AG04450 (cell line): ENCODE results near the gene ABL1. TPM values are rescaled to one million over a fixed set of nuclear protein-coding genes. Genes with fewer than 3 reads are reported as not detected.
A peak's percentile ranks its signal among the peaks of the same experiment; 100 is the strongest.
"Not testable (repeated sequence)": the region's sequence is repeated elsewhere in the genome, so short reads cannot be mapped to it uniquely, and the experiment has no call there.

Experiments used
- CTCF ChIA-PET: fragments of 300-600, 350-600 bp; formaldehyde crosslinking; extraction: SDS; loops from one replicate; lab custom pipeline; 2022; ENCODE audit warnings: antibody characterized with exemption, inconsistent platforms; lab: Charles Lee
- POLR2A ChIA-PET: fragments of 350-600 bp; formaldehyde crosslinking; extraction: SDS; loops from one replicate; lab custom pipeline; 2021; ENCODE audit warnings: antibody characterized with exemption, inconsistent platforms; lab: Yijun Ruan, JAX
- DNase-seq: peaks from one replicate; pipeline ENCODE4 v3.0.0-alpha.2; 2011; ENCODE audit warnings: low read depth, low spot score
- H3K27ac ChIP-seq: one replicate; pipeline ENCODE4 v1.5.1; 2012; ENCODE audit warnings: low read depth, low read length, control low read depth
- H3K27me3 ChIP-seq: one replicate; pipeline ENCODE4 v1.6.0; 2012; ENCODE audit warnings: low read length; ENCODE audit not compliant: control insufficient read depth, insufficient read depth
- H3K4me3 ChIP-seq: 2 replicates; pipeline ENCODE4 v1.5.1; 2011; ENCODE audit warnings: mild to moderate bottlenecking, low read depth, low read length, control low read depth
- H3K9me3 ChIP-seq: 2 replicates; pipeline ENCODE4 v1.5.1; 2012; ENCODE audit warnings: low read length; ENCODE audit not compliant: control insufficient read depth, insufficient read depth
- CTCF ChIP-seq: IDR thresholded peaks from 2 replicates; pipeline ENCODE4 v1.5.1; 2011; ENCODE audit warnings: low read depth, low read length, control low read depth, inconsistent platforms
- polyA plus RNA-seq: library from polyadenylated mRNA; depleted of rRNA; stranded (reverse); fragments of >200 nt; gene quantifications from 2 replicates; pipeline ENCODE4 v1.2.3, GENCODE V29; 2011

ABL1 gene
- polyA plus RNA-seq, 1 experiment = 37.5 TPM

GRCh38 chr9:130791303-130791894, 43.7 kb upstream of the ABL1 start:
- CTCF ChIA-PET = no interaction called here

GRCh38 chr9:130793589-130793988, 41.5 kb upstream of the ABL1 start:
- no peak overlapping the region for H3K27ac ChIP-seq

More at GRCh38 chr9:130791303-130791894, 43.7 kb upstream of the ABL1 start:
- Histone ChIP-seq H3K4me3 (no peak overlapping the region), H3K27me3 (no peaks in the 10 kb centered on the region), H3K9me3 (peaks cover 4% of the 10 kb centered on the region), H3K27ac (no peak overlapping the region)
- DNase-seq = no peak
- no peak for TF ChIP-seq CTCF
- POLR2A ChIA-PET = no interaction called here

GRCh38 chr9:130794021-130794420, 41.0 kb upstream of the ABL1 start:
- H3K27ac ChIP-seq, H3K27me3 ChIP-seq, H3K9me3 ChIP-seq, DNase-seq, H3K4me3 ChIP-seq: not testable (repeated sequence)
- ChIA-PET CTCF (interaction anchor here (0.6 kb wide), 1 partner anchor 31 kb away, joined by 3 read pairs; no protein-coding TSS in a partner anchor), POLR2A (interaction anchor here (0.8 kb wide), 1 partner anchor 93 kb away, joined by 3 read pairs; no protein-coding TSS in a partner anchor)

More at GRCh38 chr9:130793589-130793988, 41.5 kb upstream of the ABL1 start:
- CTCF ChIA-PET = no interaction called here
- TF ChIP-seq CTCF = no peak
- DNase-seq = no peak
- no peak overlapping the region for H3K4me3 ChIP-seq
- H3K27me3 ChIP-seq = no peaks in the 10 kb centered on the region
- H3K9me3 ChIP-seq = peaks cover 4% of the 10 kb centered on the region
- POLR2A ChIA-PET = no interaction called here

GRCh38 chr9:130794423-130794822, 40.6 kb upstream of the ABL1 start:
- not testable (repeated sequence) for DNase-seq, H3K27ac ChIP-seq, H3K4me3 ChIP-seq, H3K27me3 ChIP-seq, H3K9me3 ChIP-seq
- POLR2A ChIA-PET = interaction anchor here (0.8 kb wide), 1 partner anchor 94 kb away, joined by 3 read pairs; no protein-coding TSS in a partner anchor
- CTCF ChIA-PET = interaction anchor here (0.6 kb wide), 1 partner anchor 31 kb away, joined by 3 read pairs; no protein-coding TSS in a partner anchor

- TF ChIP-seq CTCF = no peak
- CTCF ChIA-PET = interaction anchor here (0.7 kb wide), 1 partner anchor 23 kb away, joined by 3 read pairs; no protein-coding TSS in a partner anchor
- Histone ChIP-seq H3K9me3 (peaks cover 3% of the 10 kb centered on the region), H3K27me3 (no peaks in the 10 kb centered on the region), H3K4me3 (no peak overlapping the region), H3K27ac (peak overlapping the region; percentile 55)
- DNase-seq = no peak
- POLR2A ChIA-PET = interaction anchor here (0.8 kb wide), 1 partner anchor 94 kb away, joined by 3 read pairs; no protein-coding TSS in a partner anchor
Observed at GRCh38 chr9:130794923-130795495, 40.0 kb upstream of the ABL1 start.

- POLR2A ChIA-PET, H3K27me3 ChIP-seq, H3K4me3 ChIP-seq, DNase-seq, H3K9me3 ChIP-seq, H3K27ac ChIP-seq, CTCF ChIA-PET: not testable (repeated sequence)
Observed at GRCh38 chr9:130803116-130803515, 31.9 kb upstream of the ABL1 start.
